HepG2 (cell line): ENCODE results near the gene BTBD17. TPM values are rescaled to one million over a fixed set of nuclear protein-coding genes. Genes with fewer than 3 reads are reported as not detected.

Source experiments
- ATAC-seq: fragments of 200-7000 bp; cut with Tn5 transposase; 3 replicates; pipeline ENCODE4 v1.9.1; 2020; ENCODE audit warnings: mild to moderate bottlenecking, moderate library complexity
- BruUV-seq: library from RNA; stranded (reverse); fragments of 400-500 nt; replicated peaks from 2 replicates; lab custom pipeline; 2021; lab: Mats Ljungman, UMichigan
- CTCF ChIA-PET: fragments of 300-600 bp; formaldehyde crosslinking; extraction: SDS; loops from one replicate; lab custom pipeline; 2021; ENCODE audit warnings: low total read pairs, inconsistent platforms, low intra/inter-chr PET ratio; lab: Yijun Ruan, JAX
- POLR2A ChIA-PET: fragments of 350-600 bp; sonication (Branson Sonifier 250); formaldehyde crosslinking; loops from one replicate; lab custom pipeline; 2020; ENCODE audit warnings: antibody characterized with exemption, inconsistent platforms; lab: Yijun Ruan, JAX
- DNase-seq: peaks from one replicate; pipeline ENCODE4 v3.0.0-alpha.2; 2015; ENCODE audit warnings: low spot score
- FAIRE-seq: peaks from 3 replicates; lab custom pipeline; 2011; peaks lifted over from hg19 to GRCh38; lab: Jason Lieb, UNC
- H2AFZ ChIP-seq: one replicate; pipeline ENCODE4 v1.6.1; 2011; ENCODE audit warnings: low read length, inconsistent platforms
- H3K27ac ChIP-seq: fragments of 300-600 bp; 3 replicates; pipeline ENCODE4 v1.8.0; 2011; ENCODE audit warnings: mixed run types, mild to moderate bottlenecking, mixed read lengths, low read length, inconsistent platforms; ENCODE audit not compliant: insufficient read depth; ENCODE audit errors: extremely low read length
- H3K27me3 ChIP-seq, 2 experiments: fragments of 200-600 bp in 1 of 2; 2 replicates in 1 of 2; 3 replicates in 1 of 2; pipeline versions ENCODE4 v1.6.0 to v1.8.0; 2011; ENCODE audit warnings: low read length in 2 of 2, mild to moderate bottlenecking in 2 of 2, moderate library complexity in 2 of 2, inconsistent platforms in 1 of 2; ENCODE audit not compliant: insufficient read depth in 2 of 2, control insufficient read depth in 1 of 2
- H3K36me3 ChIP-seq, 2 experiments: fragments of 200-600 bp in 1 of 2; replicated peaks in 1 of 2; 2 replicates in 1 of 2; 3 replicates in 1 of 2; pipeline versions ENCODE4 v1.5.1 to v1.8.0; 2011; ENCODE audit warnings: low read length in 2 of 2, inconsistent platforms in 1 of 2; ENCODE audit not compliant: insufficient read depth in 2 of 2, control insufficient read depth in 1 of 2
- H3K4me1 ChIP-seq: 2 replicates; pipeline ENCODE4 v1.5.1; 2012; ENCODE audit warnings: low read length, inconsistent platforms; ENCODE audit not compliant: insufficient read depth
- H3K4me2 ChIP-seq: 2 replicates; pipeline ENCODE4 v1.6.0; 2011; ENCODE audit warnings: low read depth, low read length, inconsistent platforms
- H3K4me3 ChIP-seq, 3 experiments: fragments of 200-600 bp in 1 of 3; sonication (generic), shearing (Covaris generic) in 1 of 3; replicated peaks in 1 of 3; 2 replicates each; pipeline ENCODE4 v1.5.1; 2011 to 2016; ENCODE audit warnings: low read length in 3 of 3, inconsistent platforms in 2 of 3, low read depth in 2 of 3, mild to moderate bottlenecking in 2 of 3, control low read depth in 1 of 3, mixed read lengths in 1 of 3; ENCODE audit not compliant: insufficient read depth in 1 of 3
- H3K79me2 ChIP-seq: one replicate; pipeline ENCODE4 v1.6.1; 2011; ENCODE audit warnings: low read length, inconsistent platforms; ENCODE audit not compliant: insufficient read depth
- H3K9ac ChIP-seq: 2 replicates; pipeline ENCODE4 v1.6.0; 2011; ENCODE audit warnings: mild to moderate bottlenecking, low read depth, low read length, inconsistent platforms; ENCODE audit not compliant: insufficient read depth
- H3K9me3 ChIP-seq: 2 replicates; pipeline ENCODE4 v1.5.1; 2012; ENCODE audit warnings: mild to moderate bottlenecking, low read length
- H4K20me1 ChIP-seq: 2 replicates; pipeline ENCODE4 v1.6.0; 2011; ENCODE audit warnings: inconsistent platforms, mild to moderate bottlenecking, low read length, moderate library complexity; ENCODE audit not compliant: insufficient read depth
- CEBPG ChIP-seq: IDR thresholded peaks from 2 replicates; pipeline ENCODE4 v1.6.1; 2016
- DR1 ChIP-seq: sonication (generic); formaldehyde crosslinking; IDR thresholded peaks from 2 replicates; pipeline ENCODE4 v1.8.0; 2021; ENCODE audit warnings: mild to moderate bottlenecking, missing genetic modification reagents, inconsistent platforms
- HES4 ChIP-seq: sonication (generic); formaldehyde crosslinking; IDR thresholded peaks from 2 replicates; pipeline ENCODE4 v1.9.0; 2021; ENCODE audit warnings: mild to moderate bottlenecking, missing genetic modification reagents, borderline replicate concordance
- IKZF5 ChIP-seq: IDR thresholded peaks from 2 replicates; pipeline ENCODE4 v1.6.1; 2018; ENCODE audit warnings: missing genetic modification reagents, mild to moderate bottlenecking, missing compliant biosample characterization
- MTF1 ChIP-seq: sonication (generic); formaldehyde crosslinking; IDR thresholded peaks from 2 replicates; pipeline ENCODE4 v1.5.0; 2020; ENCODE audit warnings: missing genetic modification reagents
- NRL ChIP-seq: sonication (generic); formaldehyde crosslinking; IDR thresholded peaks from 2 replicates; pipeline ENCODE4 v1.5.0; 2020; ENCODE audit warnings: missing genetic modification reagents, mild to moderate bottlenecking, moderate library complexity, borderline replicate concordance
- SP5 ChIP-seq: IDR thresholded peaks from 2 replicates; pipeline ENCODE4 v1.6.1; 2016; ENCODE audit warnings: low read depth, borderline replicate concordance
- TRIM22 ChIP-seq: fragments of 450-650 bp; IDR thresholded peaks from 2 replicates; pipeline ENCODE4 v1.6.1; 2017
- YY1 ChIP-seq: IDR thresholded peaks from 2 replicates; pipeline ENCODE4 v1.6.1; 2011; ENCODE audit warnings: low read length, low read depth, moderate library complexity, mild to moderate bottlenecking; ENCODE audit not compliant: insufficient read depth, insufficient replicate concordance
- ZBTB14 ChIP-seq: sonication (generic); formaldehyde crosslinking; IDR thresholded peaks from 2 replicates; pipeline ENCODE4 v1.4.0; 2020; ENCODE audit warnings: missing genetic modification reagents
- ZBTB2 ChIP-seq: sonication (generic); formaldehyde crosslinking; IDR thresholded peaks from 2 replicates; pipeline ENCODE4 v1.8.0; 2022; ENCODE audit warnings: low read depth, missing genetic modification reagents
- ZFX ChIP-seq: sonication (generic); formaldehyde crosslinking; IDR thresholded peaks from 2 replicates; pipeline ENCODE4 v1.4.0; 2020; ENCODE audit warnings: mild to moderate bottlenecking, low read depth, missing genetic modification reagents, moderate library complexity
- ZNF10 ChIP-seq: sonication (generic); formaldehyde crosslinking; IDR thresholded peaks from 2 replicates; pipeline ENCODE4 v1.4.0; 2020; ENCODE audit warnings: mild to moderate bottlenecking, low read depth, missing genetic modification reagents, borderline replicate concordance
- ZNF333 ChIP-seq: sonication (generic); formaldehyde crosslinking; IDR thresholded peaks from 2 replicates; pipeline ENCODE4 v1.4.0; 2020; ENCODE audit warnings: mild to moderate bottlenecking, missing genetic modification reagents, borderline replicate concordance
- ZSCAN9 ChIP-seq: IDR thresholded peaks from 2 replicates; pipeline ENCODE4 v1.6.1; 2016; ENCODE audit warnings: borderline replicate concordance
- WGBS: methylation state at CpG from one replicate; pipeline ENCODE4 v1.1.6; 2017; ENCODE audit warnings: low lambda C conversion rate; 5-methylcytosine and 5-hydroxymethylcytosine counted together
- in situ Hi-C: cut with HindIII; loops from 2 replicates; pipeline ENCODE4 v1.10.0; 2017; ENCODE audit warnings: low pct_unique_long_range_greater_than_20kb; ENCODE audit not compliant: extremely low pct_ligation_motif_present
- intact Hi-C: fragments of 100-400 bp; cut with micrococcal nuclease; formaldehyde crosslinking; loops from one replicate; pipeline ENCODE4 v1.10.0; 2022; ENCODE audit not compliant: unreplicated experiment
- polyA plus RNA-seq, 8 experiments: library from polyadenylated mRNA; depleted of rRNA in 3 of 8; stranded (reverse) in 7 of 8; unstranded in 1 of 8; fragments of >200 nt; fragmentation: Illumina TruSeq in 4 of 8; extraction: Trizol in 4 of 8; gene quantifications; 2 replicates each; pipeline versions ENCODE4 v1.2.1 to v1.2.3, GENCODE V29; 2011 to 2016; ENCODE audit warnings: low read depth in 4 of 8, missing spikeins in 1 of 8, mixed read lengths in 1 of 8; ENCODE audit not compliant: insufficient read depth in 1 of 8
- total RNA-seq, 5 experiments: library from RNA; depleted of rRNA; stranded (reverse); fragments of >200 nt; fragmentation: Illumina TruSeq; extraction: Trizol; gene quantifications; 2 replicates each; pipeline ENCODE4 v1.2.3, GENCODE V29; 2016; ENCODE audit warnings: low read depth in 1 of 5

Gene BTBD17
- total and polyA plus RNA-seq, 2 of the 13 experiments (the other 11 are each of a cell fraction or from before 2014, with no cell fraction given), result not detected

GRCh38 chr17:74362069-74362405, 369 bp upstream of the BTBD17 start:
- Histone ChIP-seq H3K4me2 (no peak overlapping the region), H3K27ac (no peak overlapping the region), H3K9me3 (no peaks in the 10 kb centered on the region), H3K36me3 (no peaks in the 10 kb centered on the region), H3K4me3 (no peak overlapping the region), H3K79me2 (no peaks in the 10 kb centered on the region), H3K9ac (no peak overlapping the region), H2AFZ (no peak overlapping the region), H3K4me1 (no peaks in the 10 kb centered on the region), H3K27me3 (peaks cover 4 to 66% of the 10 kb centered on the region in 2 experiments; a peak in 4 of 5 replicates), H4K20me1 (no peaks in the 10 kb centered on the region)
- no peak for TF ChIP-seq YY1
- TF ChIP-seq TRIM22, result no peak
- no peak for TF ChIP-seq MTF1 (CRISPR knock-in tag)
- in situ Hi-C loops, result no loop called here
- WGBS, result 5% methylated on average over 9 of the region's 9 CpGs
- FAIRE-seq, result no peak
- DNase-seq, result no peak
- intact Hi-C loops, result no loop called here
- ChIA-PET CTCF (interaction anchor here (2.0 kb wide), 1 partner anchor 61 kb away, joined by 10 read pairs; no protein-coding TSS in a partner anchor), POLR2A (no interaction called here)
- BruUV-seq, result no TSS peak
- ATAC-seq, result no peak

GRCh38 chr17:74360899-74361229, 804 bp downstream of the BTBD17 start:
- in situ Hi-C loops, result no loop called here
- no peak for TF ChIP-seq ZNF10 (CRISPR knock-in tag)
- no peak for TF ChIP-seq SP5 (CRISPR knock-in tag)
- TF ChIP-seq DR1 (CRISPR knock-in tag), result no peak
- TF ChIP-seq ZNF333 (CRISPR knock-in tag), result no peak
- no peak for TF ChIP-seq ZBTB14 (CRISPR knock-in tag)
- TF ChIP-seq ZFX (CRISPR knock-in tag), result no peak
- TF ChIP-seq HES4 (CRISPR knock-in tag), result no peak
- TF ChIP-seq ZBTB2 (CRISPR knock-in tag), result no peak
- TF ChIP-seq ZSCAN9 (CRISPR knock-in tag), result no peak
- no peak for TF ChIP-seq CEBPG (CRISPR knock-in tag)
- TF ChIP-seq NRL (CRISPR knock-in tag), result no peak
- TF ChIP-seq IKZF5 (CRISPR knock-in tag), result no peak

More at GRCh38 chr17:74360899-74361229, 804 bp downstream of the BTBD17 start:
- peaks cover 4 to 76% of the 10 kb centered on the region in 2 experiments; a peak in 4 of 5 replicates for H3K27me3 ChIP-seq
- FAIRE-seq, result no peak
- no peak overlapping the region for H3K9ac ChIP-seq
- H3K9me3 ChIP-seq, result no peaks in the 10 kb centered on the region
- ChIA-PET POLR2A (no interaction called here), CTCF (interaction anchor here (2.0 kb wide), 1 partner anchor 60 kb away, joined by 10 read pairs; no protein-coding TSS in a partner anchor)
- H3K4me2 ChIP-seq, result no peak overlapping the region
- H3K79me2 ChIP-seq, result no peaks in the 10 kb centered on the region
- WGBS, result 19% methylated on average over 7 of the region's 7 CpGs
- H2AFZ ChIP-seq, result no peak overlapping the region
- no TSS peak for BruUV-seq
- no peak overlapping the region for H3K4me3 ChIP-seq
- H3K4me1 ChIP-seq, result no peaks in the 10 kb centered on the region
- no peaks in the 10 kb centered on the region for H4K20me1 ChIP-seq
- ATAC-seq, result peak; percentile 44
- no peaks in the 10 kb centered on the region for H3K36me3 ChIP-seq
- DNase-seq, result no peak
- H3K27ac ChIP-seq, result no peak overlapping the region
- intact Hi-C loops, result loop anchor here (1.0 kb wide), 1 partner anchor 60 kb away; no protein-coding TSS in a partner anchor
